Stimulated activated CD8-positive, alpha-beta memory T cell treated with anti-CD3 and anti-CD28 coated beads, Interleukin-12 subunit alpha, Interleukin-12 subunit beta, amount 100 ng/mL, for 1 hour (primary cell): Measurements from ENCODE around the gene CSMD2.

ENCODE experiments used
- DNase-seq: peaks from one replicate; pipeline ENCODE4 v3.0.0-alpha.2; 2020; ENCODE audit warnings: low read depth

The CSMD2 gene

DNA sequence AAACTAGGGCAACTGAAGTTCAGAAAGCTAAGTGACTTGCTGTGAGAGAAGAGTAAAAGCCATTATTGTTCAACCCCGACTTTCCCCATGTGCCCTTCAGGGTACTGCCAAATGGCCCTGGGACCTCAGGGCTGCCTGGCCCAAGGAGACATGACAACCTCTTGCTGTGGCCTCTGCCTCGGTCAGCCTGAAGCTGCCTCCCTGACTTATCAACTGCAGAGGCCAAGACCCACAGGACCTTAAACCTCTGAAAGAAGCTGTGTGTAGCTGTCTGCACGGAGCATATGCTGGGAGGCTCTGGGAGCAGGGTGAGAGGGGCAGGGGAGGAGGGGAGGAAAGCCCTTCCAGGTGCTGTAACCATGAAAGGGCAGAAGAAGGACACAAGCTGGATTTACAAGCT lies 265.3 kb downstream of the CSMD2 start:
- DNase-seq, result no peak

DNA sequence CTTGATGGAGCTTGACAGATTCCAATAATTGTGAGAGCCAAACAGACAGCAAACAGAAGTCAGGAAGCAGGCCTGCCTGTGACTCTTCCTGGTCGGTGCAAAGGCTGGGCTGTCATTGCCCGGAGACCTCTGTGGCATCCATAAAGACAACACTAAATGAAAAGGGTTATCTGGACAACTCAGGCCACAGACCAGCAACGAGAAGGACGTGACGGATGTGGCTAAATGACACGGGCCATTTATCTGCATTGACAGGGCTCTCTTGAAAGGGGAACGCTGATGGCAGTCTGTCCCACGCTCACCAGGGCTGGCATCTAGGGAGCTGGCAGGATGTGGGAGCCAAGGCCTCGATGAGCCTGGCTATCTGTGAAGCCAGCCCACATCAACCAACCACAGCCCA lies 266.1 kb downstream of the CSMD2 start:
- DNase-seq, result no peak

DNA sequence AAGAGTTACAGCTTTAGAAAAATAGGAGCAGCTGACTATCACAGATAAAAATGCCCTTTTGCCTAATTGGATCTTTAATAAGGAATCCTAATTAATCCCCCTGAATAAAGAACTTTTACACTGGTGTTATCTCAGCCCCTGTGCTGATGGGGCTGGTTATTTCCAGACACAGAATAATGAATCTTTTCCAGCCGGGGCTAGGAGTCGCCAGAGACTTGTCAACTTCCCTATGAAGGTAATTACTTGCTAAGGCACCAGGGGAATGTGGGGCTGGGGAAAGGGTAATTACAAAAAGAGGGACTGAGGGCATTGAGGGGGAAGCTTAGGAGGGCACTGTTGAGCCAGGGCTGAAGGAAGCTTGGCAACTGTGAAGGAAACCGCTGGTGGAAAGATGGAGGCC lies 266.6 kb downstream of the CSMD2 start:
- DNase-seq, result no peak

DNA sequence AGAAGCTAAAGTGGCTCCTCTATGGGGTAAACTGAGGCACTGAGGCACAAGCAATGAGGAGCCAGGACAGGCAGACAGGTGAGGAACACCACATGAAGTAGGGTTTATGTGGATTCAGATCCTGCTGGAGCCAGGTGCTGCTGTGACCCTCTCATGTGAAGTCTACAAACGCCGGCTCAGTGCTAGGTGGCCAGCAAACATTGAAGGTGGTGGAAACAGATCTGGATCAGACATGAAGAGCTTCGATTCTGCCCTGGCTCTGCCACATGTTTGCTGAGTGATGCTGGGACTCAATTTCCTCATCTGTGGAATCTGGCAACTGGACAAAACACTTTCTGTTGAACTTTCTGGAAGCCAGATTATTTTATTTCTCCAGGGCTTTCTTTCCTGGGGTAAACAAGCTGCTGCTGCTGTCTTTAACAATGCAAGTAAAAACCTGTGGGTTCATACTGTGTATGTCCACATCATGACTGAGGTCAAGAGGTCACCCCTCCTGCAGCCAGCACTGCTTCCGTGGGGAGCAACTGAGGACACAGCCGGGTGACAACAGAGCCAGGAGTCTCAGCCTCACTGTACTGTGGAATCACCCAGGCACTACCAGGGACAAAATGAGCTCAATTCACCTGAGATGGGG lies 267.8 kb downstream of the CSMD2 start:
- no peak for DNase-seq

DNA sequence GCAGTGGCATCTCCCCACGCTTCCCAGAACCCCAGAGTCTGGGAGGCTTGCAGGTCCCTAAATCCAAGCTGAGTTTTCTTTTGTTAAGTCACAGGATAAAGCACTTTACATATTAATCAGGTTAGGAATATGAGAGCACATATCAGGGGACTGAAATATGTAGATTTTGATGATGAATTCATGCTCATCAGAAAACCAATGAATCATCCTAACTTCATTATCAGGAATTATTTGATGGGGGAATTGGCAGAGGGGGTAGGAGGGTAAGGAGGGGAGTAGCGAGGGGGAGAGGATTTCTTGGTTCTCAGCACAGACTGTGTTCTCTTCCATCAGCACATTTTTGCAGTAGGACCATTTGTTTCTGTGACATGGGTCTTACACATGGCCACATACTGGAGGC lies 269.1 kb downstream of the CSMD2 start:
- no peak for DNase-seq

DNA sequence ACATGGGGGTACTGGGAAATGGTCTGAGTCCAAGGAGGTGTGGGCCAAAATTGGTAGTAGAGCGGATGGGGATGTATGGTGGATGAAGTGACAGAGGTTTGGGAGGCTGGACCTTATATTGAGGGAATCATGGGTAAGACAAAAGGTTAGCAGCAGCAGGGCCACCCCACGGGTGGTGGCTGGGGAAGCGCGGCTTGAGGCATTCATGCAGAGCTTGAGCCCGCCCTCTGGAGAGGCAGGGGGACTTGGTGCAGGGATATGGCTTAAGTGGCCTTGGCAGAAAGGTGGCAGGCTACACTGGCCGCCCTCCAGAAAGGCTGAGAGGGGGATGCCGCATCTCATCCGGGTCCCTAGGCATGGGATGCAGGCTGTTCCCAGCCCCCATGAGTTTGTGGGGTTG lies 269.6 kb downstream of the CSMD2 start:
- no peak for DNase-seq

DNA sequence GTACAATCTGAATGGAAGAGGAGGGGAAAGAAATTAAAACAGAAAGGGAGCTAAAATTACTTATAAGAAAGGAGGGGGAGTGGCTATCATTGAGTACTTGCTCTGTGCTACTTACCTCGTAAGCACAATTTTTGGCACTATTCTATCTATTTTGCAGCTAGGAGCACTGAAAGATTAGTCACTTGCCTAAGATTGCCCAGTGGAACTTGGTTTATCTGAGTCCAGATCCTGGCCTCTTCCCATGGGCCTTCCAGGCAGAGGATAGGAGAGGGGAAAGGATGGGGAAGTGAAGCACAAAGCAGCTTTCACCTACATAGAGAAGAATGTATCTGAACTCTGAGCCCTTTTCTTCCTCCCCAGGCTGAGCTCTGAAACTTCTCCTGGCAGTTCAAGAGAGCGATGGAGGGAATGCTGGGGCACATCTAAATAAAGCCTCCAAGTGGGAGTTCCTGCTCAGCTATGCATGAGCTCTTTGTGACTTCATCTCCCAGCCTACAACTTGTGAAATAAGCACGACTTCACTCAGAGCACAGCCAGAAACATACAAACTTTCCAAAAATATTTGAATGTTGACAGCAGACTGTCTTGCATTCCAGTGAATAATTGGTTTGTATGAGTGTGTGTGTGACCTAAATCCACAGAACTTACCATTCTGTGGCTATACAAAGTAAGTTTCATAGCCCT lies 271.7 kb downstream of the CSMD2 start:
- no peak for DNase-seq

DNA sequence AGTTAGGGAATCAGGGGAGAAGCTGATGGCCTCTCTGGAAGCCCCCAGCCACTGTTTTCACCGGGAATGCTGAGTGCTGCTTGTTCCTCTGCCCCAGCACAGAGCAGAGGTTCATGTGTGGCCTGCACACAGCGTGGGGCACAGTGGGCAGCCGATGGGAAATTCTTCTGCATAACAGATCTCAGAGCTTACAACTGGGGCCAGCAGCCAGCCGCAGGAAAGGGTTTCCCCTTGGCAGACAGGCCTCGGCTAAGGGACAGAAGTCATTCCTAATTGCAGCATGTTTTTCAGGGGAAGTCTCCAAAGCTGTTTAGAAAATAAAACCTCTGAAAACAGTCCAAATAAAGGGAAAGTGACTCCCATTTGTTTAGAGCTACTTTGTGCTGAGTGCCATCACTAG lies 278.5 kb downstream of the CSMD2 start:
- no peak for DNase-seq

DNA sequence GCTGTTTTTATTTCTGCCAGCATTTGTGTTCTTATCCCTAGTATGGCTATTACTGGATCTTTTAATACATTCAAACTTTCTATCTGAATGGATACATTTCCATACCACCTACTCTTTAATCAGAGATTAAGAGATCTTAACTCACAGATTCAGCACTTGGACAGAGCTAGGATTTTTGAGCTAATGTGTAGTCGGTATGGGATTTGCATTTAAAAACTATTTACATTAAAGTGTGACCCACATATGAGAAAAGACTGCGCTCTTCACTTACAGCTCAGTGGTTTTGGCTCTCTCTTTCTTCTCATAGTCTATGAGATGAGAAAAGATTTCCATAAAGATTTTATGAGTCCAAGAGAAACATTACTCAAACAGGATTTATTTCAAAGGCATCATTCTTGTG lies 284.7 kb downstream of the CSMD2 start:
- no peak for DNase-seq

DNA sequence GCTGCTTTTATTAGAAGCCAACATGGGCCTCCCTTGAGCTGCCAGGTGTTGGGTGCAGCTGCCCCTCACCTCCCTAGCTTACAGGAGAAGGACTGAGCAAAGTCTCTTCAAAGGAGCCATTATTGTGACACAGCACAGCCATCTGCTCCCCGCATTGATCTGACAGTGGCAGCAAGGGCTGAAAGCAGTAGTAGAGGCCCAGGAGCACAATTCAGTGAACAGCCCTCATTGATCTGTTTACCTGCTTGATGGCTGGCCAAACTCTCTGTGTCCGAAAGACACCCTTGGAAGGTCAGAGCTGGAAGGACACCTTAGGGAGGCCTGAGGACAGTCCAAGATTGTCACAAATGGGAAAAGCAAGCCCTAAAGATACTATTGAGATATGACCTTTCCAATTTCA lies 286.6 kb downstream of the CSMD2 start:
- DNase-seq, result no peak

DNA sequence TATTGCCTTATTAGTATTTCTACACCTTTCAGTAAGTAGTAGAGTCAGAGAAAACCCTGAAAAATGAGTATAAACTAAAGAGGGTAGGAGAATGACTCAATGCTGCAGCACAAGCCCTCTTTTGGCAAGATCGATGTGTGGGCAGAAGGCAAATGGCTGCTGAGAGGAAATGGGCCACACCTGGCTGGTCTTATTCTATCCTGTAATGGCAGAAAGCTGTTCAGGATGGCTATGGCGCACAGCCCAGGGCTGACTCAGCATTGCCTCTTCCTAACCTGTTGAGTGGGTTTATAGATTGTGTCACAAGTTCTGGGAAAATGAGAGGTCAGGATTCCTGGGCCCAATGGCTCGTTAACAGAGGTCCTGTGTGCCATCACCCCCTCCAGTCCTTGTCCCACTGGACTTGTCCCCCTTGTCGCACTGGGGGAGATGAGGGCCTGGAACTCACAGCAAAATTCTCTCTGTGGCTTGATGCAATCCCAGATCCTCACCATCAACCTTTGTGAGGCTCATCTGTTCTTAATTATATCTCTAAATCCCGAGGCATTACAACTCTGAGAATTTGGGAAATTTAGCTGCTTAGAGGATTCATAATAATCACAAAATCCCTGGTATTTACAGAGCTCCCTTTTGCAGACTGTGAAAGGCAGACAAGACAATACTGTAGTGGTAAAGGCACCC lies 287.9 kb downstream of the CSMD2 start:
- no peak for DNase-seq

DNA sequence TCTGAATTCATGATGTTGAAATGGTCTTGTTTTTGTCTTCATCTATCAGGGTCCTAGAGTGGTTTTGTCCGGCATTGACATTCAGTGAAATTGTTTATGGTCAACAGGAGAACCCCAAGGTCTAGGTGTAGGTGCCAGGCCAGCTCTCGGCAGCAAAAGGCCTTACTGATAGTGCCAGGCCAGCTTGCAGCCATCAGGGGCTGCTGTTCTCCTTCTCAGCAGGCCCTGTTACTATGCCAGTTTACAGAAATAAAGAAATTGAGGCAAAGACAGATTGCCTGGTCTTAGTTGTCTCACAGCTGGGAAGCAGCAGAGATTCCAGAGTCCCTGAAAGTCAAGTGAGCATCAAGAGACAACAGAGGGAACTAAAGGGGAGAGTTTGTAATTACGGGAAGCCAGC lies 289.2 kb downstream of the CSMD2 start:
- DNase-seq, result no peak

DNA sequence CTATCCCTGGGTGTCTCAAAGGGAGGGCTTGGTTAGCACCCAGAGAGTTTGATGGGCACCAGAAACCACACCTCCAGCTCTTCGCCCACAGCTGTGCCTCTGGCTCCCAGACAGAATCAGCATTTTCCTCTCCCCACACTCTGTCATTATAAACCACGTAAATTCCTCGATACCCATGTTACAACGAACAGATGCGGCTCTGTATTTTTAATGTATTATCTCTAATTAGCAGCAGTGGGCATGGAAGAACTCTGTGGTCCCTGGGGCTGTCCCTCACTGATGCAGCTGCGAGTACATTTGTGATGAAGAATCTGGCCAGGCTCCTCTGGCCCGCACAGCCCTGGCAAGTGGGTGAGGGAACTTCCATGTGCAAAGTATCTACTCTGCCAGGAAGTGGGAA lies 290.4 kb downstream of the CSMD2 start:
- no peak for DNase-seq

DNA sequence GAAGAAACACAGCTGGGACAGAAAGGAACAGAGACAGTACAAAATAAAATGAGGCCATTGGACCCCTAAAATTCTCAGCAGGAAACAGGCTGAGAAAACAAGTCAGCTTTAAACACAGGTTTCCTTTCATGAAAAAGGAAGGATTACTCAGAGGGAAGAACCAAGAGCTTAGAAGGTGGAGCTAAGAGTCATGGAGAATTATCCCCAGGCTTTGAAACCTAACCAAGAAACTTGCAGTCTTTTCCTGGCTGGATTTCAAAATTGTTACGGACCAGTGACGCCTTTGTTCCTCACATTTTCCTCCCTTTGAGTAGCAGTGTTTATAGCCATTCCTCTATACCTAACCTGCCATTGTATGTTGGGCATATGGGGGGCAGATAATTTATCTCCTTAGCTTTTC lies 292.3 kb downstream of the CSMD2 start:
- no peak for DNase-seq

DNA sequence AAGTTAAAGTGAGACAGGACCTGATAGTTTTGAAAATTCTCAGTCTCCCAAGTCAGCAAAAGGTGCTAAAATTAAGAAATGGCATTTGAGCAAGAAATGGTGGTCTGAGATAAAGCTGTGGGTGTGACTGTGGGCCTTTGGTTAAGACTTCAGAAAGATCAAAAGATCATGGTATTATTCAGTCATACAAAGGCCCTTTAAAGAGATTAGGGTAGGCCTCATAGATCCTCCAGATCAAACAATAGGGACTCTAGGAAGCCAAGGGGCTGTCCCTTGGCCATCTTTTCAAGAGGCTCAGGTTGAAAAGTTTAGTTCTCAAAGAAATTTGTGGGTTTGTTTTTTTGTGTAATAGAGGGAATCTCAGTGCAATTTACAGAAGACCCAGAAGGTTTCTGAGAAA lies 292.8 kb downstream of the CSMD2 start:
- DNase-seq, result no peak

DNA sequence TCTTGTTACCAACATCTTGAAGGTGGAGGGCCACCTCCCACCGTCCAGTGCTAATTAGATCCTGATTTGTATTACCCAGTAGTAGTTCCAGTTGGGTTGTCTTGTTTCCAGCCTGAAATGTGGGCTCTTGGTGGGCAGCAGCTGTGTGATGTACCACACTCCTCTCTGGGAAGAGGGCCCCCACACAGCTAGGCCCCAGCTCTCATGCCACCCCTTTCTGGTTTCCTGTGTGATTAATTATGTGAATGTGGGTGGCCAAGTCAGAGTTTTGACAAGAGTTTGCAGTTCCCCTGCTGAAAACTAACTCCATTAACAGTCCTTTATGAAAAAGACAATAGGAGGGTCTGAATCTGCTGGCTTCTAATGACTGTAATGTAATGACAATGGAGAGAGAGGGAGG lies 297.3 kb downstream of the CSMD2 start:
- DNase-seq, result no peak

DNA sequence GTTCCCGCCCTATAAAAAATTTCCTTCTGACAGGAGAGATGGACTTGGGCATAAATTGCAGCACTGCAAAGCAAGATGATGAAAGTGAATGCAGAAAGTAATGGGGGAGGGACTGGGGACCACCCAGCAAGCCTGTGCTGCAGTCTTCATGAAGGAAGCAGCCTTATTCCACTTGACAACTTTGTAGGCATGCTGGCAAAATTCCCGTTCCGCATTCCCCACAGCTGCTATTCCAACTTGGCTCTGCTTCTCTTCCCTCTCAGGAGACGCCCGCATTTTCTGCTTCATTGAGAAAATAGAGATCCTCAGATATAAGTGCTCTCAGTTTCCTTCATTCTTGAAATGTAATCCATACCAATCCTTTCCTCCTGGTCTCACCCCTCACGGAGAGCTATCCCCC lies 298.7 kb downstream of the CSMD2 start:
- no peak for DNase-seq

DNA sequence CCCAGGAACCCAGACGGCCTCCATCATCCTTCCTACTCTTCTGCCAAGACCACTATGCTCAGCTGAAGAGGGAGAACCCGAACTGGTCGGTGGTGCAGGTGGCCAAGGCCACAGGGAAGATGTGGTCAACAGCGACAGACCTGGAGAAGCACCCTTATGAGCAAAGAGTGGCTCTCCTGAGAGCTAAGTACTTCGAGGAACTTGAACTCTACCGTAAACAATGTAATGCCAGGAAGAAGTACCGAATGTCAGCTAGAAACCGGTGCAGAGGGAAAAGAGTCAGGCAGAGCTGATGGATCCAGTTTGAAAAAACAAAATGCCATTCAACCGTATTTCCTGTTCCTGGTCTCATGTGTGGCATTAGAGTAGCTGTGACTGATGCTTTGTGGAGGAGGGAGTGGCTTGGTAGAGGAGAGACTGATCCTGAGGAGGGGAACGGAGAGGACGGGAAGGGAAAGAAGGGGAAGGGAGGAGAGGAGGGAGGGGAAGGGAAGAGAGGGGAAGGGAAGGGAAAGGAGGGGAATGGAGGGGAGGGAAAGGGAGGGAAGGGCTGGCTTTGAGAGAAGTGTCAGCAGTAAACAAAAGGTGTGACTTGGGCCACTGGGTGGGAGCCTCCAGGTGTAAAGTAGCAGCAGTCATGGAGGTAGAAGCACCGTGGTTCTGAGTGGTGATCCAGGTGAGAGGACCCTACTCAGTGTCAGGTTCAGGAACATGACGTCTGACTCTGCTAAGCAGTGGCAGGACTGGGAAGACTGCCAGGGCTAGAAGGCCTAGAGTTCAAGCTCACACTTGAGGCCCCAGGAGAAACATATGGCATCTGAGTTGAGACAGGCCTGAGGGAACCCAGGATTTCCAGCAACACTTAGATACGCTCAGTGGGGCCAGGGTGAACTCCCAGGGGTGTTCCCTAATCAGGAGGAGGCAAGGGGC lies 300.3 kb downstream of the CSMD2 start:
- DNase-seq, result no peak

DNA sequence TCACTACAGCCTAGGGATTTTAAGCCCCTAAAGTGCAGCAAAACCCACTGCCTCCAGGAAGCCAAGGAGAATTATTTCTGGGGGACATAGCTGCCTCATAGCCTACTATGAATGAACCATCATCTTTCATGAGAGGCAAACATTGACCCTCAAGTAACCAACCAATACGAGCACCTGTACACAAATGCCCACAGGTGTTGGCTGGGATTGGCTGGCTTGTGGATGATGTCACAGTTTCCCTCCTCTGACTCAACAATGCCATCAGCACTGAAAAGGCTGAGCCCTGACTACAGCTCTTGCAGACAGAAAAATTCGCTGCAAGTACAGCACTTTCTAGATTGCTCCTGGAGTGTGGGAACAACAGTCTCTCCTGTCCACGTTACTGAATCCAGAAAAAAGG lies 301.3 kb downstream of the CSMD2 start, which contains the start of gene HMGB4:
TSS of gene HMGB4 (plus strand) at position 301 of the 400 bp plus-strand sequence. CDS start 113 bp downstream, outside the sequence.
- no peak for DNase-seq

DNA sequence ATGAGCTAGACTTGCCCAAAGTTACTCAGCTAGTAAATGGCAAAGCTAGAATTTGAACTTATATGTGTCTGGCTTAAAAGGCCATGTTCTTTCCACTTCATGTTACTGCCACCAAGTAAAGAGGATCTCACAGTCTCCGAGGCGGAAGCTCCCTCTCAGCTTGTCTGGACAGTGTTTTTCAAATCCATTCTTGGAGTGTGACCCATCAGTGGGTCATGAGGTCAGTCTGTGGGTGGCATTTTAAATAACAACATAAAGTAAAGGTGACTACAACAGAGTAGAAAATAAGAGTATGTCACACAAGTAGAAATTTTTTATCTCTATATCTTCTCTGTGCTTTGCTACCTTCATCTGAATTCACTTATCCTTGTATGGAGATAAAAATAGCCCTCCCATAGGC lies 304.4 kb downstream of the CSMD2 start:
- DNase-seq, result no peak

DNA sequence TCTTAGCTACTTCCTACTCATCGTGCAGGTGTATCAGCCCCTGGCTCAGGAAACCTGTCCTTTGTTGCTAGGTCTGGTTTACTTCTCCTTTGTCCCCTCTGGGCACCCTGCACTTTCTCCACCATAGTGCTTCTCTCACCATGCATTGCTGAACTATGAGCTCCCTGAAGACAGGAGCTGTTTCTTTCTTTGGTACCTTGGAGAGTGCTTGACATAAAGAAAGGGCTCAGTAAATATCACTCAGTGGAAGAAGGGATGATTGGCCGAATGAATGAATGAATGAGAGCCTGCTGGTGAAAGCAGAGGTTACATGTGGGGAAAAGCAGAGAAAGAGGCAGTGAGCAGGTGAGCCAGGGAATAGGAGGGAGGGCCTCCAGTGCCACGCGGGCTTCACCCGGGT lies 310.9 kb downstream of the CSMD2 start:
- no peak for DNase-seq

DNA sequence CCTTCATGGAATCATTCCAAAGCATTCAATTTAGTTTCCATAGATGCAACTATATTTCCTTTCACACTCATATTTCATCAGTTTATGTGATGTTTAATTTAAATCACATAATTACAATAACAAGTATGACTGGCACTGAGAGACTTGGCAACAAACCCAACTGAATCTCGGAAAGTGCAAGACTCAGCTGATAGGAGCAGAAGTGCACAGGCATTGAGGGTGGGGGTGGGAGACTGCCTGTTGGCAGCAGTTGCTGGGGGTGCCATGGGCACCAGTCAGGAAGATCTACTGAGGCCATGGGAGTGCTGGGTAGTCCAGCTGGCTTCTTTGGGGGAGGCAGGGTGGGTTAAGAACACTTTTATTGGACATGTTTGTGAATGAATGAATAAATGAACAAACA lies 311.6 kb downstream of the CSMD2 start:
- DNase-seq, result no peak
